Astrocyte of the spinal cord (primary cell): ENCODE data around the gene MYH7.

ENCODE experiments used
- DNase-seq: peaks from one replicate; pipeline ENCODE4 v3.0.0; 2011; ENCODE audit warnings: low read depth, low spot score
- H3K4me3 ChIP-seq: 2 replicates; pipeline ENCODE4 v1.5.1; 2011; ENCODE audit warnings: low read depth, mild to moderate bottlenecking, low read length, moderate library complexity
- CTCF ChIP-seq: IDR thresholded peaks from 2 replicates; pipeline ENCODE4 v1.5.1; 2012; ENCODE audit warnings: low read depth, mild to moderate bottlenecking, low read length, inconsistent platforms
- in situ Hi-C: cut with HindIII; loops from 2 replicates; pipeline ENCODE4 v1.10.0; 2017; ENCODE audit warnings: low sequenced_read_pairs

Gene MYH7

GRCh38 chr14:23443411-23443812, 8.0 kb upstream of the MYH7 start:
- DNase-seq: no peak
- in situ Hi-C loops: no loop called here
- no peak for TF ChIP-seq CTCF
- no peak overlapping the region for H3K4me3 ChIP-seq

GRCh38 chr14:23442721-23443356, 7.4 kb upstream of the MYH7 start:
- TF ChIP-seq CTCF: no peak
- H3K4me3 ChIP-seq: no peak overlapping the region
- DNase-seq: no peak
- in situ Hi-C loops: no loop called here

DNA sequence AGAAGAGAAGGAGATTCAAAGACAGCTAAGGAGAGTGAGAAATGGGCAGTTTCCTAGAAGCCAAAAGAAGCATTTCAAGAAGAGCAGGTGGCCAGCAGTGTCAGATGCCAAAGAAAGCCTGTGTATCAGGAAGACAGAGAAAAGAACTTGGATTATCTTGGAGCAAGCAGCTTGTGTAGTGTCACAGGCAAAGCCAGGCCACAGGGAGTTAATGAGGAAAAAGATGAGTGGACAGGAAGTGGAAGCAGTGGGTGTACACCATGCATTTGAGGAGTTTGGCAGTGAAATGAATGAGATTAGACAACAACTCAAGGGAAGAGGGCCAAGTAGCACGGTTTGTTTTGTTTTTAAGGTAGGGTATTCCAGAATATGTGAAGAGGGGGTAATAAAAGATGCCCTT, 5.6 kb upstream of the MYH7 start:
- TF ChIP-seq CTCF: no peak
- no peak for DNase-seq
- in situ Hi-C loops: no loop called here
- no peak overlapping the region for H3K4me3 ChIP-seq

DNA sequence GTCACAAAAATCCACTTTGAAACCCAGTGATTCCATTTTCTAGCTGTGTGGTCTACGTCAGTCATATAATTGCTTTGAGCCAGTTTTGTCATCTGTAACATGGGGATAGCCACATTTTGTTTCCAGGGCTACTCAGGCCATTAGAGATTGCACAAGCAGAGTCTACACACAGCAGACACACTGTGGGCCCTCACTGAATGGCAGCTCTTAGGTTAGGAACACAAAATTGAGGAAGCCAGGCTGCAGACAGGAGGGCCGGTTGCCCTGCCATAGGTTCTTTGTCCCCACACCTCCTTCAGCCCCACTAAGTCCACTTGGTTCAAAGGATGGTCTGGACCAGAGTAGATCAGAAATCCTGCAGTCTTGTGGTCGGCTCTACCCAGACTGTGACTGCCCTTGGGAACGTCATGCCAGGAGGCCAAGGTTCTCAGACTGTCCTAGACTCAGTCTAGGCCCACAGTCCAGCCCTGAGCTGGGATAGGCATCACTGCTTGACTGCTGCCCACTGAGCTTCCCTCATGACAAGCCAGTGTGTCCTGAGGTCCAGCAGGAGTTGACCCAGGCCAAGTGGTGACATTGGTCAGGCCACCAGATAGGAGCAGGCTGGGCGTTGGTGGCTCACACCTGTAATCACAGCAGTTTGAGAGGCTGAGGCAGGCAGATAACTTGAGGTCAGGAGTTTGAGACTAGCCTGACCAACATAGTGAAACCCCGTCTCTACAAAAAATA, 3.8 kb upstream of the MYH7 start:
- H3K4me3 ChIP-seq: no peak overlapping the region
- no peak for DNase-seq
- in situ Hi-C loops: no loop called here
- no peak for TF ChIP-seq CTCF

DNA sequence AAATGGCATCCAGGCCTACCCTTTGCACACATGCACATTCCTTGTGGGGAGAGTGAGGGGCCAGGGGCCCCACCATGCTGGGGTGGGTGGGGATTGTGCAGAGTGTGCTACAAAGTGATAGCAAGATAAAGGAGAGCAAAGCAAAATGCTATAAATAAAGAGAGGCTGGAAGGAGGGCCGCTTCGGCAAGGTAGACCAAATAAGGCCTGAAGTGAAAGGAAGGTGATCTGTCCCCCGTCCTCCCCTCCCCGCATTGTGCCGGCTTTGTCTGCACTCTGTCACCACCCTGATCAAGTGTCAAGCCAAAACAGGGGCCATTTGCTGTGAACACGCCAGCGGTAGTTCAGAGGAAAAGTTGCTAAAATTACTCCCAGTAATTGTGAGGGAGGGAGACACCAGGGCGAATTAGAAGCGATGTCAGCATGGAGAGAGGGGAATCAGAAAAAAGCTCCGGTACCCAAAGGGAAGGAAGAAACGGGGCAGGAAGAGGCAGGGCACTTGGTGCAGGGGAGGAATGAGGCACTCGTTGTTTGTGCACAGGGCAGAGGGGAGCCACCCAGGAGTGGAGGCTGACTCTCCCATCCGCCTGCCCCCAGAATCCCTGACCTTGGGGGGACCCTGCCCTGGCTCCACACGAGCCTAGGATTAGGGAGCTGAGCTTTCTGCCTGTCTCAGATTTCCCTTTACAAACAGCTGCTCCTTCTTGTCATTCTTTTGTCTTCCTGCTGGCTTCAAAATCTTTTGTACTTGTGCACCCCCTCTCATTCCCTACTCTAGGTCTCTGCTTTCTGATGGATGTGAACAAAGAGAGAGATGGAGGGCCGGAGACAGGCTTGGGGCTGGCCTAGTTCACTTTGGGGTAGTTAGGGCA, 2.9 kb upstream of the MYH7 start:
- TF ChIP-seq CTCF: no peak
- no peak overlapping the region for H3K4me3 ChIP-seq
- in situ Hi-C loops: no loop called here
- DNase-seq: no peak
